ENCODE data around the gene SLC8B1.

DNA sequence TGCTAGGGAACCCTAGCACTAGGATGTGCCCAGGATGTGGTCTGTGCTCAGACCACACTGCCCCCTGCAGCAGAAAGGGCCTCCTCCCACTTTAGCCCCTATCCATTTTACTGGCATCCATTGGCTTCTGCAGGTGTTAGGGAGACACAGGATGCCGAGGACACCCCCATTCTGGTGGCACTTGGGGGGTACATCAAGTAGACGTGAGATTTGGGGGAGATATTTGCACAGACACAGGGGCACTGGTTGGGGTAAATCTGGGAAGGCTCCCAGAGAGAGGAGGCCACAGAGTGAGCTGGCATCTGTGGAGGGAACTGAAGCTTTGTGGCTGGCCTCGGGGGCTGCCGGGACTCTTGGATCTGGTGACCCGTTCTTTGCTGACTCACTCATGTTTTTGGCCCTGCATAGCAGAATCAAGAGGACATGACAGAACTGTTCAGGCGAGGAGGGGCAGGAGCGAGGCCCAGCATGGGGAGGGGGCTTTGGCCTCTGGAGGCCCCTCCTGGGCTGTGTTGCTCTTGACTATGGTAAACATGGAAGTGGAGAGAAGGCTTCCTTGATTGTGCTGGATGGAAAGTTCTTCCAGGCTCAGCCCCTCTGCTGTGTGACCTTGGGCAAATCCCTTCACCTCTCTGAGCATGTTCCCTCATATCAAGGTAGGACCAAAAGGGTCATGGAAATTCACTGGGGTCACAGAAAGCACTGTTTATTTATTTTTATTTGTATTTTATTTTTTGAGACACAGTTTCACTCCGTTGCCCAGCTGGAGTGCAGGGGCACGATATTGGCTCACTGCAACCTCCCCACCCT lies 25.2 kb upstream of the SLC8B1 start:
- TF ChIP-seq, protein P1, sequence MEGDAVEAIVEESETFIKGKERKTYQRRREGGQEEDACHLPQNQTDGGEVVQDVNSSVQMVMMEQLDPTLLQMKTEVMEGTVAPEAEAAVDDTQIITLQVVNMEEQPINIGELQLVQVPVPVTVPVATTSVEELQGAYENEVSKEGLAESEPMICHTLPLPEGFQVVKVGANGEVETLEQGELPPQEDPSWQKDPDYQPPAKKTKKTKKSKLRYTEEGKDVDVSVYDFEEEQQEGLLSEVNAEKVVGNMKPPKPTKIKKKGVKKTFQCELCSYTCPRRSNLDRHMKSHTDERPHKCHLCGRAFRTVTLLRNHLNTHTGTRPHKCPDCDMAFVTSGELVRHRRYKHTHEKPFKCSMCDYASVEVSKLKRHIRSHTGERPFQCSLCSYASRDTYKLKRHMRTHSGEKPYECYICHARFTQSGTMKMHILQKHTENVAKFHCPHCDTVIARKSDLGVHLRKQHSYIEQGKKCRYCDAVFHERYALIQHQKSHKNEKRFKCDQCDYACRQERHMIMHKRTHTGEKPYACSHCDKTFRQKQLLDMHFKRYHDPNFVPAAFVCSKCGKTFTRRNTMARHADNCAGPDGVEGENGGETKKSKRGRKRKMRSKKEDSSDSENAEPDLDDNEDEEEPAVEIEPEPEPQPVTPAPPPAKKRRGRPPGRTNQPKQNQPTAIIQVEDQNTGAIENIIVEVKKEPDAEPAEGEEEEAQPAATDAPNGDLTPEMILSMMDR (IDR thresholded peaks at IDR 0.05): no peak
- TF ChIP-seq POLR2A (IDR thresholded peaks at IDR 0.05): no peak

All from right lobe of liver (tissue), 4 donors.